Measurements from ENCODE around the gene BST2. TPM values are rescaled to one million over a fixed set of nuclear protein-coding genes. Genes with fewer than 3 reads are reported as not detected.
A peak's percentile ranks its signal among the peaks of the same experiment; 100 is the strongest.

The BST2 gene
- total and polyA plus RNA-seq, 2 of the 8 experiments (the other 6 are each of a cell fraction or from before 2014, with no cell fraction given) = 18.1 to 72.8 TPM

GRCh38 chr19:17414097-17414496 is 8.7 kb upstream of the BST2 start:
- H3K27ac ChIP-seq (ENCODE audit: low read depth, low read length) = no peak overlapping the region
- no peak overlapping the region for H2AK5ac ChIP-seq (ENCODE audit: low read depth, low read length)
- DNase-seq (ENCODE audit: low read depth in 1 of 2, low spot score in 2 of 2) (no peak), FAIRE-seq (no peak)
- no peak overlapping the region for H4K8ac ChIP-seq (ENCODE audit: extremely low read depth, insufficient read depth, low read length)
- H3K56ac ChIP-seq (replicated peaks; ENCODE audit: insufficient read length, low read depth, low read length) = no peak overlapping the region
- 93% methylated on average over 8 of the region's 8 CpGs; no CpG with 5 or more reads in 1 of the 2 experiments for WGBS, 2 experiments (ENCODE audit: extremely low coverage in 1 of 2, insufficient coverage in 1 of 2, insufficient read length in 1 of 2, insufficient replicate concordance in 2 of 2, low coverage in 1 of 2, low lambda C conversion rate in 2 of 2, missing lambda C conversion rate in 1 of 2)
- H4K5ac ChIP-seq (ENCODE audit: insufficient read length, low read depth, low read length) = no peak overlapping the region
- H4K20me1 ChIP-seq (replicated peaks in 1 of 2; ENCODE audit: control insufficient read depth in 1 of 2, insufficient read depth in 2 of 2, low read length in 2 of 2) = no peaks in the 10 kb centered on the region
- peaks cover 2 to 11% (median 4%) of the 10 kb centered on the region in 4 experiments; a peak in 5 of 7 replicates for H3K4me1 ChIP-seq (replicated peaks in 1 of 4; ENCODE audit: control insufficient read depth in 3 of 4, insufficient read depth in 4 of 4, low read length in 3 of 4)
- no peak overlapping the region for H2BK20ac ChIP-seq (ENCODE audit: low read length)
- H3K9me3 ChIP-seq (ENCODE audit: insufficient read depth in 2 of 2, low read depth in 1 of 2, low read length in 1 of 2) = no peaks in the 10 kb centered on the region
- no peaks in the 10 kb centered on the region for H3K79me1 ChIP-seq (ENCODE audit: low read depth, low read length)
- no peak overlapping the region for H3K4me3 ChIP-seq (ENCODE audit: extremely low read depth in 1 of 4, insufficient read depth in 2 of 4, low read depth in 3 of 4, low read length in 4 of 4)
- H2BK12ac ChIP-seq (ENCODE audit: low read depth, low read length) = peak overlapping the region; percentile 98; the same call in 1 of the 2 replicates
- peak overlapping the region in 1 of 2 experiments; percentile 76; a peak in 1 of 4 replicates for H3K4me2 ChIP-seq (ENCODE audit: insufficient read depth in 1 of 2, low read depth in 2 of 2, low read length in 2 of 2)
- no peak overlapping the region for H2BK120ac ChIP-seq (replicated peaks; ENCODE audit: low read depth, low read length)
- H4K91ac ChIP-seq (replicated peaks; ENCODE audit: insufficient read length, low read length) = no peak overlapping the region
- H3K18ac ChIP-seq (ENCODE audit: extremely low read depth, low read length) = peak overlapping the region; percentile 56; the same call in 1 of the 2 replicates
- no peak overlapping the region for H2AFZ ChIP-seq (ENCODE audit: low read length)
- no peak overlapping the region for H3K23ac ChIP-seq (ENCODE audit: insufficient read length)
- ChIA-PET POLR2A (ENCODE audit: partially characterized antibody) (interaction anchor here (0.9 to 6.1 kb wide), 3 partner anchors 9 to 11 kb away, joined by 4 to 44 read pairs (median 12); partner anchors contain the start of gene BST2), CTCF (ENCODE audit: partially characterized antibody) (no interaction called here)
- peaks cover 0 to 7% (median 0%) of the 10 kb centered on the region in 4 experiments; a peak in 2 of 8 replicates for H3K36me3 ChIP-seq (ENCODE audit: control insufficient read depth in 2 of 4, insufficient read depth in 4 of 4, low read length in 3 of 4)
- H3K4ac ChIP-seq (replicated peaks; ENCODE audit: insufficient read length, low read depth, low read length) = no peak overlapping the region
- no peaks in the 10 kb centered on the region for H3K79me2 ChIP-seq (ENCODE audit: control insufficient read depth in 1 of 2, insufficient read depth in 2 of 2, low read length in 2 of 2)
- no peak overlapping the region for H3K9ac ChIP-seq (replicated peaks in 1 of 4; ENCODE audit: extremely low read depth in 1 of 4, low read depth in 3 of 4, low read length in 3 of 4)
- H3K14ac ChIP-seq (ENCODE audit: insufficient read length) = no peak overlapping the region
- peaks cover 0 to 6% (median 0%) of the 10 kb centered on the region in 4 experiments; a peak in 2 of 7 replicates for H3K27me3 ChIP-seq (replicated peaks in 1 of 4; ENCODE audit: control insufficient read depth in 3 of 4, extremely low read depth in 1 of 4, insufficient read depth in 3 of 4, low read length in 3 of 4)
- TF ChIP-seq SP4 (IDR thresholded peaks at IDR 0.05; ENCODE audit: low read length) = no peak
- no peak for TF ChIP-seq ASH2L (IDR thresholded peaks at IDR 0.05; ENCODE audit: low read length)
- TF ChIP-seq SIX5 (IDR thresholded peaks at IDR 0.05; ENCODE audit: low read depth, low read length) = no peak
- no peak for TF ChIP-seq KDM4A (IDR thresholded peaks at IDR 0.05; ENCODE audit: low read depth, low read length, severe bottlenecking)
- no peak for TF ChIP-seq SAP30 (IDR thresholded peaks at IDR 0.05; ENCODE audit: insufficient read depth, insufficient replicate concordance, low read length)
- TF ChIP-seq TCF12 (IDR thresholded peaks at IDR 0.05; ENCODE audit: low read depth, low read length) = no peak
- no peak for TF ChIP-seq BCL11A (IDR thresholded peaks at IDR 0.05; ENCODE audit: low read depth in 2 of 2, low read length in 2 of 2)
- TF ChIP-seq RFX5 (IDR thresholded peaks at IDR 0.05; ENCODE audit: borderline replicate concordance, low read depth, low read length) = no peak
- TF ChIP-seq BACH1 (IDR thresholded peaks at IDR 0.05; ENCODE audit: low read length) = no peak
- TF ChIP-seq CBX5 (IDR thresholded peaks at IDR 0.05; ENCODE audit: low read depth, low read length) = no peak
- TF ChIP-seq ATF2 (IDR thresholded peaks at IDR 0.05; ENCODE audit: low read length) = no peak
- TF ChIP-seq JUN (IDR thresholded peaks at IDR 0.05; ENCODE audit: low read depth, low read length) = no peak
- no peak for TF ChIP-seq PHF8 (conservative IDR thresholded peaks at IDR 0.05; ENCODE audit: low read depth, low read length)
- no peak overlapping the region for H2BK15ac ChIP-seq (ENCODE audit: low read length)
- H2BK5ac ChIP-seq (ENCODE audit: low read depth, low read length) = no peak overlapping the region
- H3K23me2 ChIP-seq (ENCODE audit: low read depth, low read length) = peaks cover under 1% of the 10 kb centered on the region; the same call in 1 of the 2 replicates

Measured in H1 (cell line).